22Rv1 (cell line): Measurements from ENCODE around the gene PPP6R3.
"Not testable (repeated sequence)": the region's sequence is repeated elsewhere in the genome, so short reads cannot be mapped to it uniquely, and the experiment has no call there.

Experiments
- CTCF ChIP-seq: fragments of 450-650 bp; IDR thresholded peaks from 2 replicates; pipeline ENCODE4 v1.5.1; 2017; ENCODE audit warnings: mild to moderate bottlenecking
- ZFX ChIP-seq: fragments of 450-650 bp; IDR thresholded peaks from 2 replicates; pipeline ENCODE4 v1.6.1; 2017; ENCODE audit warnings: antibody characterized with exemption, borderline replicate concordance

GRCh38 chr11:68447914-68448313, 12.6 kb upstream of the PPP6R3 start:
- not testable (repeated sequence) for TF ChIP-seq CTCF, ZFX
